ENCODE results near the gene SH3BP5L.

DNA sequence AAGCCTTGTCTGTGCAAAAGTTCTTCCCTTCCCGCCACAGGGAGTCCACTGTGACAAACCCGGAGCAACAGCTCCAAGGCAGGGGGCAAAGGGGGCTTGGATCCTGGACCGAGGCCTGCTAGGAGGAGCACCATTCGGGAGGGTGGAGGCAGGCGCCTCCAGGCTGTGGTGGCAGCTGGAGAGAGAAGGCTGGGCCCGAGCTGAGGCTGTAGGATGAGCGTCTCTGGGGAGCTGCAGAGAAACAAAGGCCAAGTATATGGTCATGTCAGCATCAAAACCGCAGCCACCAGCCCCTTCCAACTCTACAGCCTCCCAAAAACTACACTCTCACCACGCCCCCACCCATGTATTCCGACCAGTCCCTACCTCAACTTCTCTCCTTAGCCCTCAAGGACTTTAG, 579 bp downstream of the SH3BP5L start:
- TF ChIP-seq POLR2AphosphoS5 (IDR thresholded peaks at IDR 0.05; ENCODE audit: low read length), result no peak
- no peak for TF ChIP-seq HDGF (IDR thresholded peaks at IDR 0.05)
- no peak for TF ChIP-seq CTCF (IDR thresholded peaks at IDR 0.05 in 2 of 3, conservative IDR thresholded peaks at IDR 0.05 in 1 of 3; ENCODE audit: control insufficient read depth in 2 of 3, extremely low read depth in 1 of 3, insufficient read depth in 1 of 3, low read depth in 3 of 3, low read length in 3 of 3)
- no peak for TF ChIP-seq BCL11A (IDR thresholded peaks at IDR 0.05; ENCODE audit: low read depth, low read length)
- no peak for TF ChIP-seq TCF7 (IDR thresholded peaks at IDR 0.05; ENCODE audit: borderline replicate concordance)
- no peak for TF ChIP-seq MTA2 (IDR thresholded peaks at IDR 0.05; ENCODE audit: low read depth)
